Stimulated activated CD8-positive, alpha-beta memory T cell treated with anti-CD3 and anti-CD28 coated beads, Interleukin-7, amount 100 ng/mL, for 24 hours (primary cell): ENCODE measurements around the gene STIM1.
"Not testable (repeated sequence)": the region's sequence is repeated elsewhere in the genome, so short reads cannot be mapped to it uniquely, and the experiment has no call there.

Experiments
- DNase-seq: peaks from one replicate; pipeline ENCODE4 v3.0.0-alpha.2; 2020; ENCODE audit warnings: low read depth

The STIM1 gene

DNA sequence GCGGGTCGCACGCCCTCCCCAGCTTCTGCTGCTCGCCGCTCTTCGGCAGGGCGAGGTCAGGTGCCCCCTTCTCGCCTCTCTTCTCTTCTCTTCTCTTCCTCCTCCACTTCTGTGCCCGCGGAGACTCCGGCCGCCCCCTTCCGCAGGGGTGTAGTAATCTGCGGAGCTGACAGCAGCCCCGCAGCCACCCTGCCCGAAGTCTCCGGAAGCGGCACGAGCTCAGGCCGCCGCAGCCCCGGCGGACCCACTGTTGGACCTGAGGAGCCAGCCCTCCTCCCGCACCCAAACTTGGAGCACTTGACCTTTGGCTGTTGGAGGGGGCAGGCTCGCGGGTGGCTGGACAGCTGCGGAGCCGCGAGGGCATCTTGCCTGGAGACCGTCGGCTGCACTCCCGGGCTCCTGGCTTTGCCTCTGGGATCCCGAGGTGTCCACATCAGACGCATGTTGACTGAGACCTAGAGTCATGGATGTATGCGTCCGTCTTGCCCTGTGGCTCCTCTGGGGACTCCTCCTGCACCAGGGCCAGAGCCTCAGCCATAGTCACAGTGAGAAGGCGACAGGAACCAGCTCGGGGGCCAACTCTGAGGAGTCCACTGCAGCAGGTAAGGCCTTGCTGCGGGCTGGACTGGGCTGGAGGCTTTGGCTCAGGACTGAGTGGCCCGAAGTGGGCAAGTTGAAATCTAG, 486 bp downstream of the STIM1 start:
- DNase-seq: no peak

DNA sequence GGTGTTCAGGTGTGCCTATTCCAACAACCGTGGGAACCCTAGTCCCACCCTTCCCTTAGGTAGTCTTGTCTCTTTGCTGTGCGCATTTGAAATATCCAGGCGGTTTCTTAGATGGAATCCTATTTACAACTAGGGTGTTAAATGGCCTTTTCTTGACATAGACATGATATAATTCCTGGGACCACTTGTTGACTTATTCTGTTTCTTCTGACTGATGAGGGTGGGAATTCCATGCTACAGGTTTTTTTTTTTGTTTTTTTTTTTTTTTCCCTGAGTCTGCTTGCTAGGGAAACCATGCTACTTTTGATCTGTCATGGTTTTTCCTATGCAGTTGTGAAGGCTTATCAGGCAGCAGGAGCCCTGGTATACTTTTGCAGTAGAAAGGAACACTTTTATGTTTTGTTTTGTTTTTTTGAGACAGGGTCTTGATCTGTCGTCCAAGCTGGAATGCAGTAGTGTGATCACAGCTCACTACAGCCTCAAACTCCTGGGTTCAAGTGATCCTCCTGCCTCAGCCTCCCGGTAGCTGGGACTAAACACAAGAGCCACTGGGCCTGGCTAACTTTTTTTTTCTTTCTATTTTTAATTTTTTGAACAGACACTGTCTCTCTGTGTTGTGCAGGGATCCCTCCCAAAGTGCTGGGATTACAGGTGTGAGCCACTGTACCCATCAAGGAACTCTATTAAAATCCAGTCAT, 1.5 kb downstream of the STIM1 start:
- DNase-seq: no peak

DNA sequence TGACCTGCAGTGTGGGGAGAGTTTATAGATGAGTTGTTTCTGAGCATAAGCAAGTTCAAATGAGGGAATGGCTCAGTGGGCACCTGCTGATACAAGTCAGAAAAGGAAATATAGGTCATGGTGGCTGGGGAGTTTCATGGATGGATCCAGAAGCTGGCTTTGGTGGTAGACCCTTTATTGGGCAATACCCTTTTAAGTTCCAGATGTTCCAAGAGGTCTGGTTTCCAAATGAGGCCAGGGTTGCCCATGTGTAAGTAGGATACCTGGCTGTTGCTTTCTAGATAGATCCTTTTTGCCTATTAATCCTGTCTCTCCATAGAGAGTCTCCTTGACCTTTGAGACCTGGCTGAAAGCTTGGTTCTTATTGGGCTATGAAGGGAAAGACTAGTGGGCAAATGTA, 2.2 kb downstream of the STIM1 start:
- DNase-seq: no peak

DNA sequence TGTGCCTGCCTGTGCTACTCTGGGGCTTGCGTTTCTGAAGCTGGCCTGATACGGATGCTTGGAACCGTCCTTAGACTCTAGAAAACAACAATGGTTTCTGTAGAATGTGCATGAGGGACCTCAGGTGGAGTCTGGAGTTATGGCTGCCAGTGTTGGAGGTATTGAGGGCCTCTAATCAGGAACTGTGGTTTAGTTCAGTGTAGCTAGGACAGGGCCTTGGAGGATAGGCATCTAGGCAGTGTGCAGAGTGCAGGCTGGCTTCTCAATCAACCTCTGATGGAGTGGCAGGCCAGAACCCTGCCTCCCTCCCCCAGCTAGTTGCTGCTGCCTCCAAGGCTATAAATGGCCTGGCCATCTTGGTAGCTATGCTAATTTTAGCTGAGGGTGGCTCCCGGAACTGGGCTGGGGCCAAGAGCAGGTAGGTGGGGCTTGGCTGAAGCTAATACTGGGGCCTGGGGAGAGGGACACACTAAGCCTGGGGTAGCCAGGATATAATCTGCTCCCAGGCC, 4.0 kb downstream of the STIM1 start:
- DNase-seq: no peak

DNA sequence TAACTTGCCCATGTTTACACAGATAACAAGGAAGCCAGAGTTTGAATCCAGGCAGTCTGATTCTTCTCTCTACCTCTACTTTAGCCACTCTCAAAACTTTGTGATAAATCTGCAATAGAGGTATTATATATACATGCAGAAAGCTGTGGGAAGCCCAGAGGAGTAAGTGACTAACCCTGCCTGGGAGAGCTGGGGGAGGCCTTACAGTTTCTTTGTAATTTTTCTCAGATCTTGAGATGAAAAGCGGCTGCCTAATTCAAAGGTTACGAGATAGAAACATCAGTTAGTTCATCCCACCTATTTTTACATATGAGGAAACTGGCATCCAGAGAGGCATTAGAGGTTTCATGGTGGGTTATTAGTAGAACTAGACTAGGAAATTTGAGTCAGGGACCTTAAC, 4.9 kb downstream of the STIM1 start:
- DNase-seq: no peak

DNA sequence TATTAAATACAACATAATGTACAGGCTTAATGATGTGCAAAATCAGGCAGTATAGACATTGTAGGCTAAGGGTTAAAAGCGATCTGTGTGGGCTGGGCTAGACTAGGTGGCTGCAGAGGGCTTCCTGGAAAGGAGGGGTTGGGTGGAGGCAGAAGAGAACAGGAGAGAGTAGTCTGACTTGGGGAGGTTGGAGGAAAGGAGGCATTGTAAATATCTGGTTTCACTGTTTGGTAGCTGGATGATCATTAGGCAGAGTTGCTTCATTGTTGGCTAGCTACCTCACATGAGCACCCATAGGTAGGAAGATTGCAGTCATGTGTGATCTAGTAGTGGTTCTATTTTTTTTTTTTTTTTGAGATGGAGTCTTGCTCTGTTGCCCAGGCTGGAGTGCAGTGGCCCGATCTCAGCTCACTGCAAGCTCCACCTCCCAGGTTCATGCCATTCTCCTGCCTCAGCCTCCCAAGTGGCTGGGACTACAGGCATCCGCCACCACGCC, 5.5 kb downstream of the STIM1 start:
- not testable (repeated sequence) for DNase-seq

DNA sequence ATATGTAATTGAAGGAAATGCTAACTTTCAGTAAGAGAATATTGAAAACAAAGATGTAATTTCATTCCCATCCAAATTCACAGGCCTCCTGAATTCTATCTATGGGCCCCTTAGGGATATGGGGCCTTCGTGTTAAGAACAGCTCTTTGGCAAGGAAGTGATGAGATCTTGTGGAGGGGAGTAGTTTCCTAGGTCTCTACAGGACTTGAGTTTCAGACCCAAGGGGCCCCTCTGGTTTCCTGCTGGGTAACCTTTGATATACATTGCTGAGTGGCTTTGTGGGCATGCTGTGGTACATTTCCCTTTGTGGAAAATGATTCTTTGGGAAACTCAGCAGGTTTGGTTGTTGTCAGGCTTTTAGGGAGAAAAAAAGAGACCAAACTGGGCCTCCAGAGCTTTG, 6.2 kb downstream of the STIM1 start:
- DNase-seq: no peak

DNA sequence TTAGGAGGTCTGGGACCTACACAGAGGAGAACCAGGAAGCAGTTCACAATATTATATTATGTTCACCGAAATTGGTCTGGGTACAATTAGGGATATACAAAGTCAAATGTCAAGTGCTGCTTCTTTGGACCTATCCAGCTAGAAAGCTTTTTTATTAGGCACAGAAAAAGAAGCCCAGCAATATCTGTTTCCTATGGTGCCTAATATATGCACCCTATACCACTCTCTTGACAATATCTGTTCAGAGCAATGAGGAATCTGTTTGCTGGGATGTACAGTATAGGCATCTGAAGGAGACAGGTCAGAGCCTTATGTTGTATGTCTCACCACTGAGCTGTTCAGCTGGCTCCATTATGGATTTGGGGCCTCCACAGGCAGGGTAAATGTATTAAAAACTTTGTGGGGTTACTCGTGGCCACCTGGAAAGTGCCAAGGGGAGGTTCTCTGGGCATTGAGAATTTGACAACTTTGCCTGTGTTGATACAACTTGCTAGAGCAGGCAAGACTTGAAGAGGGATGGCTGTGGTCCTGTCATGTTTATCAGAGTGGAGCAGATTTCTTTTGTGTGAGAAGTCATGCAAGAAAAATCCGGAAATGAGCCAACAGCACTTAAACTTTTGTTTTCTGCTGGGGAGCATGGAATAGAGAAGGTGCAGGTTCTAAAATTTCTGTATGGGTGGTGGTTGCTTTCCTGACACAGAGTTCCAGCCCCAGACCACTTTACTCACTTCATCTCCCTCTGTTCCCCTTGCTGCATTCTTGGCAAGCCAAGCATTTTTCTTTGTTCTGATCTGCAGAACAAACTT, 10.1 kb downstream of the STIM1 start:
- no peak for DNase-seq

DNA sequence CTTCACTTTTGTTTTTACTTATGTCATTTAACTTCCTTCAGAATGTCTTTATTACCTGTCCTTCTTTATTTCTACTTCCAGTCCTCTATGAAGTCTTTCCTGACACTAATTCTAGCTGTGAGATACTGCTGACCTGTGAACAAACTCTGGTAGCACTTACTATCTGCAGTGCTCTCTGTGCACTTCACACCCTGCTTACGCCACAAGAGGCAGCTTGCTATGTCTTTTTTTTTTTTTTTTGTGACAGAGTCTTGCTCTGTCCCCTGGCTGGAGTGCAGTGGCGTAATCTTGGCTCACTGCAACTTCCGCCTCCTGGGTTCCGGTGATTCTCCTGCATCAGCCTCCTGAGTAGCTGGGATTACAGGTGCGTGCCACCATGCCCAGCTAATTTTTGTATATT, 10.7 kb downstream of the STIM1 start:
- no peak for DNase-seq

DNA sequence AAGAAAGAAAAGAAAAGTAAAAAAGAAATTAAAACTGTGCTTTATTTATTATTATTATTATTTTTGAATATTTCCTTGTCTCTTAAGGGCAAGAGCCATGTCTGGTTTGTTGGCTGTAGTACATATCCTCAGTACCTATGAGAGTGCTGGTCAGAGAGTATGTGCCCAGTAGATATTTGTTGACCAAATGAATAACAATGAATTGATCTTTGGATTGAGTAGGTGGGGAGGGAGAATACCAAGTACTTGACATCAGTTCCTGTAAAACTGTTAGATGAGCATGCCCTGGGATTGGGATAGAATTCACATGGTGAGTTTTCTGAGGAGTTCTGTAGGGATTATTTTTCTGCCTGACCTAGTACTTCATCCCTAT, 11.4 kb downstream of the STIM1 start:
- no peak for DNase-seq

DNA sequence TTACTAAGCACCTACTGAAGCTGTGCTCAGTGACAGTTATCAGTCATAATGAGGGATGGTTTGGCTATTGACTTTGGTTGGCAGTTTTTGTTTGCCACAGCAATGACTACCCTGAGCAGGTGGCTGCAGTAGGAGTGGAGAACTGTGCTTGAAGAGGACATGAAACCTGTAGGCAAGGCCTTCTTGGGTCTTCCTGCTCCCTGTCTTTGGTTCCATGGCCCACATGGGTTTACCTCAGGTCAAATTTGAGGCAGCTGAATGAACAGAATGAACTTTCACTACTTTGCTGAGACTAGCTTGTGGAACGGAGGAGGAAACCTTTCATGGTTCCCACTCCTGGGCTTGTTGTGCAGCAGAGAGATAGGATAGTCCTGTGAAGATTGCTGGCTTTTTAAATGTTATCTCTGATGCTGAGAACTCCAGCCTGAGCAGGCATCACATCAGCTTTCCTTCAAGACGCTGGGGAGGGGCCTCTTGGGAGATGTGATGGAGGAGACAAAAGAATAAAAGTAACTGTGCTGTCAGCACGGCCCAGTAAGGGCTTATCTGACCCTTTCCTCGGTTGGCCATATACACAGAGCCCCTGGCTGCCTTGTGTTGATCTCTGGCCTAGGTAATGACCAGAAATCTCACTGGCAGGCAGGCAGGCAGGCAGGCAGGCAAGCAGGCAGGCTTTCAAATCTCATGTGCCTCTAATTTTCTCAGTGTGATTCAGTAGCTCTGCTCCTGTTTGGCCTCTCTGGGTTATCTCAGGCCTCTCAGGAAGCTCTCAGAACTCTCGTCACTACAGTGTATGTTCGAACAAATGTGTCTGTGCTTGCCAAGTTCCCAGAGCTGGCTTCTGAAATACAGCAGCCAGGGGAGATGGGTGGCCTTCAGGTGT, 12.0 kb downstream of the STIM1 start:
- DNase-seq: no peak

DNA sequence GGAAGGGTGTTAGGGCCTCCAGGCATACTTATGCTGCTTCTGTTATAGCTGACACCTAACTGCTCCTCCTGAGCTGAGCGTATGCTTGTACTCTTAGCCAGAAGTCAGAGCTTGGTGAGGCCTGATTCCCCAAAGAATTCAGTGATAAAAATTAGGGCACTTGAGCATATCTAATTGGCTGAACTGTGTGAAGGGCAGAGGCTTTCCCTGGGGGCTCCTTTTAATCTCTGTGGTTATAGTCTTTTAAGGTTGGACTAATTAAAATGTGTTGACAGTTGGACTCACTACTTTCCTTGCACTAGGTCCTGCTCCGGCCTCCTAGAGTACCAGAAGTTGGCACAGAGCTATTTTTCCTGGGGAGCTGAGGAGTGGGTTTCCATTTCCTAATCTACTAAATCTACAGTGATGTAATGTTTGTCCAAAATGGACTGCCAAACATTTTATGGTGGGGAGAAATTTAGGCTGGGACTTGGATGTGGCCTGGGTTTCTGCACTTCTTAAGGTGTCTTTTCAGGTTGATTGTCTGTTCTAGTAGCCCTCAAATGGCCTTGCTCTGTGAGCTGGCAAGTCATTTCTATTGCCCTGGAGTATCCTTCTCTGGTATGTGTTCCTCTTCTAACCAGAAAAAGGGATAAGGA, 18.4 kb downstream of the STIM1 start:
- no peak for DNase-seq

DNA sequence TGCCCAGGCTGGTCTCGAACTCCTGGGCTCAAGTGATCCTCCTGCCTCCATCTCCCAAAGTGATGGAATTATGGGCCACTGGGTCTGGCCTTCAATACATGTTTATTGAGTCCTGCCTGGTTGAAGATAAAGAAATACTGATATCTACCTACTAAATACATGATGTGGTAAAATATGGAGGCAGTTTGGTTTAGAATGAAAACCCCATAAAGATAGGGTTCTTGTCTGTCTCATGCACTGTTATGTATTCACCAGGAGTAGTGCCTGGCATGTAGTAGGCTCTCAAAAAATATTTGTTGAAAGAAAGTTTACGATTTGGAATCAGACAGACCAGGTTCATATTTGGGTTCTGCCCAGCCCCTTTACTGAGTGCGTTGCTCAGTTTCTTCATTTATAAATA, 21.1 kb downstream of the STIM1 start:
- no peak for DNase-seq

DNA sequence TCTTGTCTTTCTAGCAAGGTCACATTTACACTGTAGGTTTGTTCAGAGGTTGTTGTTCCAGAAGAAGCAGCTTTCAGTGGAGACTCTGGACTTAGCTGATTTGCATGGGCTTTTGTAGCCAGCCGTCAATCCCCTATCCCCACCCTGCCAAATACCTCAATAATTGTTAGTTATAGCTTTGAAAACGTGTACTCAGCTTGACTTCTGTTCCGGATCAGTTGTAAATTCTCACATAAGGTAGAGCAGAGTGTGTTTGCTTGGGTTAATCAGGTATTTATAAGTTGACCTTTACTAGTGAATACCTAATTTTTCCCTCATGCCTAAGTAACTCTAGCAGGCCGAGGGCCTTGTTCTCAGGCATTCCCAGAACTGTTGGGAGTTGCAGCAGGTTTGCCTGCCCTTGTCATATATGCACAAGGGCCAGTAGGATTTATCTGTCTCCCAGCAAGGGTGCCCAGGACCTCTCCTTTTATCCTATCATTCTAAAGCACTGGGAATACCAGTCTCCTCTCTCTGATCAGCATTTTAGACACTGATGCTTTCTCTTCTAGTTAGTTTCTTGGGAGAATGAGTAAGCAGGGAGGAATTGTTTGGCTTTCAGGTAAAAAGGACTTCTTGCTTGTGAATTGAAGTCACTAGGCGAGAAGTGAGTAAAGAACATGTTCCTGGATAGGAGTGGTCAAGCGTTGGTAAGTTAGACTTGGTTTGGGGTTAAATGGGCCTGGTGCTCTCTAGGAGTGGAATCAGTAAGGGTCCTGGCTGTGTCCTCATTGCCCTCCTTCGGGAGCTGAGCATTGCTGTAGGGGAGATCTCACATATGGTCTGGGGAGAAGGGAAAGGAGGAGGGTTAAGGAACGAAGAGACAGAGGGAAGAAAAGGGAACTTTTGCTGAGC, 22.1 kb downstream of the STIM1 start:
- no peak for DNase-seq

DNA sequence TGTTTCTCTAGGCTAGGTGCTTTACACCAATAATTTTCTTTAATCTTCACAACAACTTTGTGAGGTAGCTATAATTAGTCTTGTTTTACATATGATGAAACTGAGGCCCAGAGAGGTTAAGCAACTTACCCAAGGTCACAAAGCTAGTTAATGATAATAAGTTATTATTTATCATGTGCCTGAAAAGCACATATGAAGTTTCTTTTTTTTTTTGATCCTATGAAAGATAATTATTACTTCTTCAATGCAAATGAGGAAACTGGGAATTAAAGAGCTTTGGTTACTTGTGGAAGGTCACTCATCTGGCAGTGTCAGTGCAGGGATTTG, 22.8 kb downstream of the STIM1 start:
- no peak for DNase-seq

DNA sequence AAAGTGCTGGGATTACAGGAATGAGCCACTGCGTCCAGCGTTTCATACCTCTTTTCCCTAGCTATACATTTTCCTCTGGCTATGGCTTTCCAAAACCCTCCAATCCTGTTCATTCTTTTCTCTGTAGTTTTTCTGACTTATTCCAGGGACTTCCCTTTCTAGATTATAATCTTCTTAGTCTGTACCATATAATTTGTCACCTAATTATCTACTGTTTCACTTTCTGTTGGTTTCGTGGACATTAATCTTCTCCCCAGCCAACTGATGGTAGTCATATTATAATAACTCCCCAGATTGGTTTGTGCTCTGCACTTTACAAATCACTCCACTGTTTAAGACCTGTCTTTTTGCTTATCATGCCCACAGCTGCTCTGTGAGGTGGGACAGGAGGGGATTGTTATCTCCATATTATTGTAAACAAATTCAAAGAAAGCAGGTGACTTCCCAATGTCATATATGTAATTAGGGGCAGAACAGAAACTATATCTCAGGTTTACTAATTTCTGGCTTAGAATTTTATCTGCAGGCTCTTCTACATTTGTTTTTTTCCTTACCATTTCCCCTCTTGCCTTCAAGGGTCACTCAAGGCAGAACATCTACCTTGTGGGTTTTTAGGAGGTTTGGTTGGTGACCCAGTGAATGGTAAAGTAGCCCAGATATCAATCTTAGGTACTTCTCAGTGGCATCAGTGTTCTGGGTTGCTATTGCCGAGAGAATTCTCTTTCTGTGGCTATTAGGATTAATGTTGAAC, 23.9 kb downstream of the STIM1 start:
- DNase-seq: no peak

DNA sequence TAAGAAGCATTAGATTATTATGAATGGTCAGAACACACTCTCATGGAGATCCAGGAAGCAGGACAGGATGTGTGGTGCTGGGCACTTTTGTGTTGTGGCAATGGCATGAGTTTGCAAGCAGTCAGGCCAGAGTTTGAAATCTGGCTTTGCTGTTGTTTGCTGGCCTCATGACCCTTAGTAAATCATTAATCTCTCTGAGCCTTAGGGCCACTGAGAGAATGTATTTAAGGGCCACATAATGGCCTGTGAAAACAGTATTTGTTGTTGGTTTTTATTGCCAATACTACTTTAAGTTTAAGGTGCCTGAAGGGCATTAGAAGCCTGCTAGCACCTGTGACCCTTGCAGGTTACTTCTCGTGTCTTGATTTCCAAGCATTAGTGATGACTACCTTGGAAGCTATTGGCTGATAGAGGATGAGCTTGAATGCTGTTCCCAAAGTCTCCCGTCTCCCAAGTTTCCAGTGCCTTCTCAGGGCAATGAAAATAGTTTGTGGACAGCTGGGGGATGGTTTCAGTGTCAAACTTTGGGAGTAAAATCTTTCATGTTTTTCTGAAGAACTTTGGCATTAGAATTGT, 24.6 kb downstream of the STIM1 start:
- no peak for DNase-seq

DNA sequence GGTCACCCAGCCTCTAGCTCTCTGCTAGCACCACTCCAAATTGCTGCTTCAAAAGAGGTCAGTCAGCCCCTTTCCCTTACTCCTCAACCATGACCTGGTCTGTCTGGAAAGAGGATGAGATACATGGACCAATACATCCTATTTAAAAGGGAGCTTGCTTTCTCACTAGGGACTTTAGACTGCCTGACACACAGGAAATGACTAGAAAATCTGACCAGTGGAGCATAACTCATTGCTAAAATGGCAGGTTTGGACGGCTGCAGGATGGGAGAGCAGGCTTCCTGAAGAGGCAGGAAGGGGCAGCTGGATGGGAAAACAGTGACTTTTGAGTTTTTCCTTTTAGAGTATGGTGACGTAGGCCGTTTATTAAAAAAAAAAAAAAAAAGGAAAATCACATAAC, 25.3 kb downstream of the STIM1 start:
- no peak for DNase-seq

DNA sequence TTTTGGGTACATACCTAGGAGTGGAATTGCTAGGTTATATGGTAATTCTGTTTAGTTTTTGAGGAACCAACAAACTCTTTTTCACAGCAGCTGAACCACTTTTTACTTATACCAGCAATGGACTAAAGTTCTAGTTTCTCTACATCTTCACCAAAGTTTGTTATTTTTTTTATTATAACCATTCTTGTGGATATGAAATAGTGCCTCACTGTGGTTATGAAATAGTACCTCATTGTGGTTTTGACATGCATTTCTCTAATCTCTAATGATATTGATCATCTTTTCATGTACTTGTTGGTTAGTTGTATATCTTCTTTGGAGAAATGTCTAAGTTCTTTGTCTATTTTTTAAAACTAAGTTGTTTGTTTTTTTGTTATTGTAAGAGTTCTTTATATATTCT, 27.2 kb downstream of the STIM1 start:
- DNase-seq: no peak
